ENCODE measurements around the gene FRMD8. TPM values are rescaled to one million over a fixed set of nuclear protein-coding genes. Genes with fewer than 3 reads are reported as not detected.

FRMD8 gene
- total RNA-seq, 2 donors from 2014 or later = 36.1 to 106 TPM

DNA sequence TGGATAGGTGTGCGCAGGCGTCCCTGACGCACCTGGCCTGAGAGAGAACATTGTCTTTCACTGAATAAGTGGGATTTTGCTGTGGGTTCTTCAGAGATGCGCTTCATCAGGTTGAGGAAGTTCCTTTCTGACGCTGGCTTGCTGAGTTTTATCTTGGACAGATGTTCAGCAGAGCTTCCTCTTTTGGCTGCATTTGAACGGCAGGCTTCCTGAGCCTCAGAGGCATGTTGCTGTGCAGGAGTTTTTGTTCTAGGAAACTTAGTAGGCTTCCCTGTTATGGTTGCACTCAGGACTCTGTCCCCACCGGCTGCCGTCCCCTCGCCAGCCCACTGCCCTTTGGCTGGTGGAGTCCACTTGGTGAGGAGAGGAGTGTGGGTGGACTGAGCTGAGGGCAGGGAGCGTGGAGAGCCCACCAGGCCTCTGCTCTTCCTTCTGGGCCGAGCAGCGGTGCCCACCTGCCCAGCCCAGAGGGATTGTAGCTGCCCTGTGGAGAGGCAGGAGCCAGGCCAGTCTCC is 17.2 kb downstream of the FRMD8 start:
- Histone ChIP-seq H3K9me3 (no peaks in the 10 kb centered on the region), H3K27ac (no peak overlapping the region), H3K27me3 (replicated peaks; ENCODE audit: insufficient read depth) (no peaks in the 10 kb centered on the region), H3K4me1 (replicated peaks) (no peaks in the 10 kb centered on the region), H3K4me3 (no peak overlapping the region), H3K36me3 (peaks cover 0 to 22% of the 10 kb centered on the region in 2 donors)
- TF ChIP-seq POLR2A (IDR thresholded peaks at IDR 0.05) (no peak), POLR2AphosphoS5 (IDR thresholded peaks at IDR 0.05) (no peak)
- TF ChIP-seq, protein P1, sequence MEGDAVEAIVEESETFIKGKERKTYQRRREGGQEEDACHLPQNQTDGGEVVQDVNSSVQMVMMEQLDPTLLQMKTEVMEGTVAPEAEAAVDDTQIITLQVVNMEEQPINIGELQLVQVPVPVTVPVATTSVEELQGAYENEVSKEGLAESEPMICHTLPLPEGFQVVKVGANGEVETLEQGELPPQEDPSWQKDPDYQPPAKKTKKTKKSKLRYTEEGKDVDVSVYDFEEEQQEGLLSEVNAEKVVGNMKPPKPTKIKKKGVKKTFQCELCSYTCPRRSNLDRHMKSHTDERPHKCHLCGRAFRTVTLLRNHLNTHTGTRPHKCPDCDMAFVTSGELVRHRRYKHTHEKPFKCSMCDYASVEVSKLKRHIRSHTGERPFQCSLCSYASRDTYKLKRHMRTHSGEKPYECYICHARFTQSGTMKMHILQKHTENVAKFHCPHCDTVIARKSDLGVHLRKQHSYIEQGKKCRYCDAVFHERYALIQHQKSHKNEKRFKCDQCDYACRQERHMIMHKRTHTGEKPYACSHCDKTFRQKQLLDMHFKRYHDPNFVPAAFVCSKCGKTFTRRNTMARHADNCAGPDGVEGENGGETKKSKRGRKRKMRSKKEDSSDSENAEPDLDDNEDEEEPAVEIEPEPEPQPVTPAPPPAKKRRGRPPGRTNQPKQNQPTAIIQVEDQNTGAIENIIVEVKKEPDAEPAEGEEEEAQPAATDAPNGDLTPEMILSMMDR (IDR thresholded peaks at IDR 0.05) = no peak
- DNase-seq (ENCODE audit: low spot score) = no peak
- intact Hi-C loops (cut with DNase I) = no loop called here
- WGBS = 74% methylated on average over 12 of the region's 12 CpGs

DNA sequence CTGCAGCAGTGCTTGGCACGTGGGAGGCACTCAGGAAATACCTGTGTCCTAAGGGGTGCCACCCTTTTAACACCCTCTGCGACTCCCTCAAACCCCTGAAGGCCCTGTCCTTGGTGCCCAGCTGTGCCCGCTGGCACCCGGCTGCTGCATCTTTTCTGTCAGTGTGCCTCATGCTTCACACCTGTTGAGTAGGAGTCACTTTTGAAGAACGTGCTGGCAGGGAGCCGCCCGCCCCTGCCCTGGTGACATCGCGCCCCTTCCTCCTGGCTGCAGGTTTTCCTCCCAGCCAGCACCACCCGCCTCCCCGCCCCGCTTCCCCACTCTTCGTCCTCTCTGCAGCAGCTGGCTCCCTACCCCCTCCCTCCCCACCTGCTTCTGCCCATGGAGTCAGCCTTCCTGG is 17.8 kb downstream of the FRMD8 start:
- WGBS = 81% methylated on average over 13 of the region's 13 CpGs
- Histone ChIP-seq H3K4me1 (replicated peaks) (no peaks in the 10 kb centered on the region), H3K4me3 (no peak overlapping the region), H3K36me3 (peaks cover 0 to 22% of the 10 kb centered on the region in 2 donors), H3K9me3 (no peaks in the 10 kb centered on the region), H3K27ac (no peak overlapping the region), H3K27me3 (replicated peaks; ENCODE audit: insufficient read depth) (no peaks in the 10 kb centered on the region)
- DNase-seq (ENCODE audit: low spot score) = no peak
- intact Hi-C loops (cut with DNase I) = no loop called here
- TF ChIP-seq, protein P1 (IDR thresholded peaks at IDR 0.05) = no peak
- TF ChIP-seq POLR2AphosphoS5 (IDR thresholded peaks at IDR 0.05) = no peak

DNA sequence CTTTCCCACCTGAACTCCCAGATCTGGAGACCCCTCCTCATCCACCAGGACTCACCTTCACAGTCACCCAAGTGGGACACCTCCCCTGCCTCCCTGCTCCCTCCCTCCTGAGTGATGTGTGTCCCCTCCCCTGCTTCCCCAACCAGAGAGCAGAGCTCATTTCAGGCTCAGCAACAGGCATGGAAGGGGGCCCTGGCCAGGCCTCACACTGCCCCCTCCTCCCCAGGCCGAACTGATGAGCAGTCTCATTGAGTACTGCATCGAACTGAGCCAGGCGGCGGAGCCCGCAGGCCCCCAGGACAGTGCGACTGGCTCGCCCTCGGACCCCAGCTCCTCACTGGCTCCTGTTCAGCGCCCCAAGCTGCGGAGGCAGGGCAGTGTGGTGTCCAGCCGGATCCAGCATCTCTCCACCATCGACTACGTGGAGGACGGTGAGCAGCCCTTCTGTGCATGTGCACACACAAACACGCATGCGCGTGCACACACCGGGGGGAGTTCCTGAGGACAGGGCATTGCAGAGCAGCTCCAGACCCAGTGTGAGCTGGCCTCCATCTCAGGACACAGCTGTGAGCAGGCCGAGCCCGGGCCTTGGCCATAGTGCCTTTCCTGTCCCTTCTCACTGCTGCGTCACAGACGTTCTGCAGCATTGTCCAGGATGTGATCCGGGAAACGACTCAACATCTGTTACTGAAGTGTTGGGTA is 18.4 kb downstream of the FRMD8 start:
- TF ChIP-seq POLR2AphosphoS5 (IDR thresholded peaks at IDR 0.05) (no peak), POLR2A (IDR thresholded peaks at IDR 0.05) (no peak)
- H3K27me3 ChIP-seq (replicated peaks; ENCODE audit: insufficient read depth) = no peaks in the 10 kb centered on the region
- DNase-seq (ENCODE audit: low spot score) = no peak
- H3K27ac ChIP-seq = no peak overlapping the region
- no peaks in the 10 kb centered on the region for H3K9me3 ChIP-seq
- intact Hi-C loops (cut with DNase I) = no loop called here
- no peak overlapping the region for H3K4me3 ChIP-seq
- WGBS = 97% methylated on average over 24 of the region's 24 CpGs
- H3K36me3 ChIP-seq = peaks cover 0 to 17% of the 10 kb centered on the region in 2 donors
- no peaks in the 10 kb centered on the region for H3K4me1 ChIP-seq (replicated peaks)

DNA sequence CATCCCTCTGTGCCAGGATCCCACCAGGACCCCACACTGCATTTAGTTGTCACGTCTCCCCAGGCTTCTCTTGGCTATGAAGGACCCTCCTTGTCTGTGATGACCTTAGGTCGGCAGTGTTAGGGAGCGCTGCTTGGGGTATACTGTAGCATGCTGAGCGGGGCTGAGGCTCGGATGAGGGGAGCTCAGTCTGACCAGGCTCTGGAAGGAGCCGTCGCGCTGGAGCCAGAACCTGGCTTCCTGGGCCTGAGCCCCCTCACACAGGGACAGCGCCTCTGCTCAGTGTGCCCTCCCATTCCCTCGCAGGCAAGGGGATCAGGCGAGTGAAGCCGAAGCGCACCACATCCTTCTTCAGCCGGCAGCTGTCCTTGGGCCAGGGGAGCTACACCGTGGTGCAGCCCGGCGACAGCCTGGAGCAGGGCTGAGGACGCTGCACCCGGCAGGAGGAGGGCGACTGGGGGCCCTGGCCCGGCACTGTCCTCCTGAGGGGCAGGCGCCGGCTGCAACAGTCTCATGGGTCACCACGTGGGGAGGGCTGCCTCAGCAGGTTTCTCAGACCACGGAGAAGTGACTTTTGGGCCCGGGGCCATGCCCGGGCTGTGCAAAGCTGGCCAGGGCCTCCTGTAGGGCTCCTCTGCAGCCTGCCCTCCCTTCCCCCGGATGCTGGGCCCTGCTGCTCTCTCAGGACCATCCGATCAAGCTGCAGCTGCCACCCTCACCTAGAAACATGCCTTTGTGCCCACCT is 24.7 kb downstream of the FRMD8 start:
- intact Hi-C loops (cut with DNase I) = loop anchor here (10.0 kb wide), 1 partner anchor 46 kb away; no protein-coding TSS in a partner anchor
- H3K27me3 ChIP-seq (replicated peaks; ENCODE audit: insufficient read depth) = no peaks in the 10 kb centered on the region
- no peak for DNase-seq (ENCODE audit: low spot score)
- H3K4me3 ChIP-seq = no peak overlapping the region
- no peak overlapping the region for H3K27ac ChIP-seq
- TF ChIP-seq, protein P1 (IDR thresholded peaks at IDR 0.05) = no peak
- no peaks in the 10 kb centered on the region for H3K9me3 ChIP-seq
- no peaks in the 10 kb centered on the region for H3K36me3 ChIP-seq
- no peaks in the 10 kb centered on the region for H3K4me1 ChIP-seq (replicated peaks)
- WGBS = 90% methylated on average over 24 of the region's 29 CpGs

DNA sequence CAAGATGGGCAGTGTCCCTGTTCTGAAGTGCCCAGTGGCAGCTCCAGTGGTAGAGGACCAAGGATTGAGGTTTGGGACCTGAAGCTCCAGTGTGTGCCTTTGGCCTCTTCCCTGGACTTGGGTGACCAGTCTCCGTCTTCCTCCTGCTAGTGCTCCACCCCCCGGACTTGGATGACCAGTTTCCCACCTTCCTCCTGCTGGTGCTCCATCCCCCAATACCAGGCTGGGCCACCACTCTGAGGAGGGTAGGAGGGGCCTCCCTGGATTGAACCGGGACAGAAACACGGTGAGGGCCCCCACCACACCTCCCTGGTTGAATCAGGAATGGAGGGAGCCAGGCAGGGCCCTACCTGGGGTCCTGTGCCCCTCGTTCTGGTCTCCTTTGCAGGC is 25.2 kb downstream of the FRMD8 start:
- Histone ChIP-seq H3K27me3 (replicated peaks; ENCODE audit: insufficient read depth) (no peaks in the 10 kb centered on the region), H3K4me1 (replicated peaks) (no peaks in the 10 kb centered on the region), H3K4me3 (no peak overlapping the region), H3K36me3 (no peaks in the 10 kb centered on the region), H3K27ac (no peak overlapping the region), H3K9me3 (no peaks in the 10 kb centered on the region)
- 64% methylated on average over 5 of the region's 5 CpGs for WGBS
- intact Hi-C loops (cut with DNase I) = loop anchor here (10.0 kb wide), 1 partner anchor 47 kb away; no protein-coding TSS in a partner anchor
- no peak for DNase-seq (ENCODE audit: low spot score)
- no peak for TF ChIP-seq POLR2A (IDR thresholded peaks at IDR 0.05)
- TF ChIP-seq, protein P1 (IDR thresholded peaks at IDR 0.05) = no peak
